Fibroblast of skin of right quadriceps (primary cell): Measurements from ENCODE around the gene IRF7.
"Not testable (repeated sequence)": the region's sequence is repeated elsewhere in the genome, so short reads cannot be mapped to it uniquely, and the experiment has no call there.

Source experiments
- DNase-seq: peaks from one replicate; pipeline ENCODE4 v3.0.0-alpha.2; 2013

IRF7 gene

GRCh38 chr11:579830-580601, 35.7 kb downstream of the IRF7 start:
- DNase-seq: no peak

GRCh38 chr11:578276-579035, 37.3 kb downstream of the IRF7 start:
- no peak for DNase-seq

- no peak for DNase-seq
Measured at GRCh38 chr11:577611-577894, 38.2 kb downstream of the IRF7 start.

- no peak for DNase-seq
Measured at GRCh38 chr11:576811-577610, 38.7 kb downstream of the IRF7 start.

- peak; percentile 94 for DNase-seq
Measured at GRCh38 chr11:575996-576768, 39.6 kb downstream of the IRF7 start, which contains the start of gene PHRF1. Gene PHRF1, plus strand, starts transcription at chr11:576470. Its CDS starts 5,043 bp downstream, at chr11:581513.

GRCh38 chr11:575313-575995, 40.3 kb downstream of the IRF7 start:
- DNase-seq: no peak

GRCh38 chr11:574632-575312, 41.0 kb downstream of the IRF7 start:
- DNase-seq: no peak

GRCh38 chr11:574031-574570, 41.6 kb downstream of the IRF7 start:
- DNase-seq: not testable (repeated sequence)

- DNase-seq: no peak
Measured at GRCh38 chr11:573146-573759, 42.5 kb downstream of the IRF7 start.

GRCh38 chr11:571802-572185, 44.0 kb downstream of the IRF7 start:
- no peak for DNase-seq

GRCh38 chr11:569158-569885, 46.4 kb downstream of the IRF7 start:
- DNase-seq: no peak

- peak; percentile 96 for DNase-seq
Measured at GRCh38 chr11:568306-569157, 47.2 kb downstream of the IRF7 start.

GRCh38 chr11:567629-568292, 48.0 kb downstream of the IRF7 start:
- no peak for DNase-seq

GRCh38 chr11:567011-567628, 48.6 kb downstream of the IRF7 start:
- DNase-seq: no peak

GRCh38 chr11:565921-566509, 49.7 kb downstream of the IRF7 start:
- DNase-seq: no peak

GRCh38 chr11:563812-564578, 51.8 kb downstream of the IRF7 start:
- DNase-seq: no peak
